HEK293 (cell line): ENCODE results near the gene KCNMA1.

ENCODE experiments used
- CTCF ChIA-PET: fragments of 350-600 bp; formaldehyde crosslinking; extraction: SDS; loops from one replicate; lab custom pipeline; 2021; ENCODE audit warnings: antibody characterized with exemption; lab: Yijun Ruan, JAX
- POLR2A ChIA-PET: fragments of 300-600 bp; formaldehyde crosslinking; extraction: SDS; loops from one replicate; lab custom pipeline; 2020; ENCODE audit warnings: antibody characterized with exemption, inconsistent platforms; lab: Yijun Ruan, JAX
- H3K27ac ChIP-seq: fragments of 200-500 bp; sonication (Bioruptor generic); 2 replicates; pipeline ENCODE4 v1.5.1; 2014; ENCODE audit warnings: low read depth, low read length, control low read depth, inconsistent platforms; ENCODE audit errors: extremely low read depth
- H3K36me3 ChIP-seq, 2 experiments: fragments of 200-500 bp in 1 of 2; sonication (Bioruptor generic) in 1 of 2; 1 replicate in 1 of 2; 2 replicates in 1 of 2; pipeline ENCODE4 v1.5.1; 2014 to 2017; ENCODE audit warnings: inconsistent platforms in 2 of 2, low read length in 2 of 2; ENCODE audit not compliant: control insufficient read depth in 2 of 2, insufficient read depth in 1 of 2
- H3K4me1 ChIP-seq: fragments of 200-500 bp; sonication (Bioruptor generic); 2 replicates; pipeline ENCODE4 v1.5.1; 2014; ENCODE audit warnings: mild to moderate bottlenecking, low read length, inconsistent platforms; ENCODE audit not compliant: control insufficient read depth, insufficient read depth
- H3K4me3 ChIP-seq: 2 replicates; pipeline ENCODE4 v1.5.1; 2011; ENCODE audit warnings: low read depth, mild to moderate bottlenecking, control low read depth, low read length, moderate library complexity
- H3K9me3 ChIP-seq: fragments of 200-500 bp; sonication (Bioruptor generic); 2 replicates; pipeline ENCODE4 v1.5.1; 2014; ENCODE audit warnings: low read depth, low read length, inconsistent platforms; ENCODE audit not compliant: control insufficient read depth, insufficient read depth
- BCL11A ChIP-seq: fragments of 450-650 bp; formaldehyde crosslinking; IDR thresholded peaks from 2 replicates; pipeline ENCODE4 v1.5.1; 2016; ENCODE audit warnings: low read depth, missing biosample characterization, missing genetic modification characterization
- GLIS1 ChIP-seq: fragments of 450-650 bp; formaldehyde crosslinking; IDR thresholded peaks from 2 replicates; pipeline ENCODE4 v1.5.1; 2016; ENCODE audit warnings: missing biosample characterization, missing genetic modification characterization
- IKZF3 ChIP-seq: fragments of 450-650 bp; IDR thresholded peaks from 2 replicates; pipeline ENCODE4 v1.5.0; 2018; ENCODE audit warnings: missing biosample characterization, mild to moderate bottlenecking, missing genetic modification characterization, moderate library complexity
- PBX3 ChIP-seq: sonication (generic); formaldehyde crosslinking; IDR thresholded peaks from 2 replicates; pipeline ENCODE4 v1.8.1; 2022; ENCODE audit warnings: mild to moderate bottlenecking, moderate library complexity, missing genetic modification reagents
- PRDM2 ChIP-seq: fragments of 450-650 bp; formaldehyde crosslinking; IDR thresholded peaks from 2 replicates; pipeline ENCODE4 v1.5.1; 2016; ENCODE audit warnings: missing biosample characterization, missing genetic modification characterization, borderline replicate concordance
- ZBTB49 ChIP-seq: fragments of 450-650 bp; formaldehyde crosslinking; IDR thresholded peaks from 2 replicates; pipeline ENCODE4 v1.5.1; 2016; ENCODE audit warnings: missing biosample characterization, missing genetic modification characterization, low read depth
- ZNF114 ChIP-seq: fragments of 450-650 bp; formaldehyde crosslinking; IDR thresholded peaks from 2 replicates; pipeline ENCODE4 v1.5.0; 2017; ENCODE audit warnings: missing biosample characterization, missing genetic modification characterization
- ZNF23 ChIP-seq: fragments of 450-650 bp; formaldehyde crosslinking; IDR thresholded peaks from 2 replicates; pipeline ENCODE4 v1.5.1; 2016; ENCODE audit warnings: missing biosample characterization, missing genetic modification characterization, borderline replicate concordance
- ZNF394 ChIP-seq: fragments of 450-650 bp; formaldehyde crosslinking; IDR thresholded peaks from 2 replicates; pipeline ENCODE4 v1.5.1; 2016; ENCODE audit warnings: missing biosample characterization, missing genetic modification characterization, mild to moderate bottlenecking, moderate library complexity, borderline replicate concordance
- TF ChIP-seq, protein P1 (sequence below): fragments of 450-650 bp; formaldehyde crosslinking; IDR thresholded peaks from 2 replicates; pipeline ENCODE4 v1.5.1; 2016; ENCODE audit warnings: missing biosample characterization, missing genetic modification characterization

Gene KCNMA1

DNA sequence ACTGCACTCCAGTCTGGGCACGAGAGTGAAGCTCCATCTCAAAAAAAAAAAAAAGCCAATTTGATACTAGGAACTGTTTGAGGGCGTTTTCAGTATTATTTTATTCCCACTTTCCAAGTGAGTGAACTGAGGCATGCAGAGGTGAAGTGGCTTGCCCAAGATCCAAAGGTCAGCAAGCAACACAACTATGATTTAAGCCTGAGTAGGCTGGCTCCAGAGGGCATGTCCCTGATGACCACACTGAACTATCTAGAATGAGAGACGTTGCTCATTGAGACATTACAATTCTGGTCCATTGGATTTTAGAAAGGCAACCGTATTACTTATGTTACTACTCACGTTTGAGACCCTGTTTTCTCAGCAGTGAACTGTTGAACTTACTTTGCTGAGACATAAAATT, 20.8 kb downstream of the KCNMA1 start (continued):
- no peak for TF ChIP-seq PBX3 (CRISPR knock-in tag)
- no peak for TF ChIP-seq ZNF114

DNA sequence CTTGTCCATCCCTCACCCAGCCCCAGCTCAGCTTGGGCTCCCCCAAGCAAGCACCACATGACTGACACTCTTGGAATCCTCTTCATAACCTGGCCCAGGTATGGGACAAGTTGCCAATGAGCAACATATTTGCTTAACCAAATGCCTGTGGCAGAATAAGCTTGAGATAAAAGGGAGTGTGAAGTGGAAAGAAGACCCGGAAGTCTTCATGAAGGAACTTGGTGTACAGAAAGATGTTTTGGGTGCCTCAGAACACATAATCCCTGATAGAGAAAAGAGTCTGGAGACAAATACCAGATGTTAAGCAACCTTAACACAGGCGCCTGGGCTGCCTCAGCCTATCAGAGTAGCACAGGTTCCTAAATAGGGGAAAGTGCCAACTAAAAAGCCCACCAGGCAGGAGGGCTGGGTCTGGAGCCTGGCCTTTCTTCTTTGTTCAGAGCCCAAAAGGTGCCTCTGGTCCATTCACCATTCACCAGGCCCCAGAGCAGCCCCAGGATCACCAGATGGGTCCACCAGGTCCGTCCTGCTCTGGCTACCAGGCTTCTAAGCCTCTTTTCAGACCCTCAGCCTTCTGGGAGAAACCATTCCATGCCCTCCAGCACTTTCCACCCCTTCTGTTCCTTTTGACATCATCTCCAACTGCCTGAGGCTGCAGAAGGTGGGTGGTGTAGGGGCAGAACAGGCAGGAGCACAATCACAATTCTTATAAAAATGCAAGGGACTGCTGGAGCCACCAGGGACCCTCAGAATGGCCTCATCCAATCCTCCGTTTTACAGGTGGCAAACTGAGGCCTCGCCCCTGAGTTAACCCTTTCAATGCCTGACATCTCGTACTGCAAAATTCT, 22.6 kb downstream of the KCNMA1 start:
- no peak overlapping the region for H3K4me3 ChIP-seq
- no peak overlapping the region for H3K27ac ChIP-seq
- ChIA-PET POLR2A (no interaction called here), CTCF (interaction anchor here (0.7 kb wide), 2 partner anchors 23 to 26 kb away, joined by 3 to 4 read pairs; no protein-coding TSS in a partner anchor)
- TF ChIP-seq ZBTB49 (tag by site-specific recombination) = no peak
- no peak for TF ChIP-seq IKZF3
- no peak for TF ChIP-seq ZNF23 (tag by site-specific recombination)
- no peaks in the 10 kb centered on the region for H3K36me3 ChIP-seq
- no peaks in the 10 kb centered on the region for H3K9me3 ChIP-seq
- no peaks in the 10 kb centered on the region for H3K4me1 ChIP-seq

GRCh38 chr10:77613476-77614130, 24.0 kb downstream of the KCNMA1 start:
- H3K27ac ChIP-seq = no peak overlapping the region
- CTCF ChIA-PET = no interaction called here
- H3K36me3 ChIP-seq = no peaks in the 10 kb centered on the region
- H3K4me1 ChIP-seq = no peaks in the 10 kb centered on the region
- H3K4me3 ChIP-seq = no peak overlapping the region
- POLR2A ChIA-PET = no interaction called here
- no peaks in the 10 kb centered on the region for H3K9me3 ChIP-seq
- no peak for TF ChIP-seq PRDM2 (tag by site-specific recombination)
- no peak for TF ChIP-seq ZNF394
- TF ChIP-seq, protein P1, sequence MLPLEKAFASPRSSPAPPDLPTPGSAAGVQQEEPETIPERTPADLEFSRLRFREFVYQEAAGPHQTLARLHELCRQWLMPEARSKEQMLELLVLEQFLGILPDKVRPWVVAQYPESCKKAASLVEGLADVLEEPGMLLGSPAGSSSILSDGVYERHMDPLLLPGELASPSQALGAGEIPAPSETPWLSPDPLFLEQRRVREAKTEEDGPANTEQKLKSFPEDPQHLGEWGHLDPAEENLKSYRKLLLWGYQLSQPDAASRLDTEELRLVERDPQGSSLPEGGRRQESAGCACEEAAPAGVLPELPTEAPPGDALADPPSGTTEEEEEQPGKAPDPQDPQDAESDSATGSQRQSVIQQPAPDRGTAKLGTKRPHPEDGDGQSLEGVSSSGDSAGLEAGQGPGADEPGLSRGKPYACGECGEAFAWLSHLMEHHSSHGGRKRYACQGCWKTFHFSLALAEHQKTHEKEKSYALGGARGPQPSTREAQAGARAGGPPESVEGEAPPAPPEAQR (tag by site-specific recombination) = no peak
- no peak for TF ChIP-seq GLIS1 (tag by site-specific recombination)
- TF ChIP-seq BCL11A (tag by site-specific recombination) = no peak
